ENCODE data around the gene PARD3B.

PARD3B gene

DNA sequence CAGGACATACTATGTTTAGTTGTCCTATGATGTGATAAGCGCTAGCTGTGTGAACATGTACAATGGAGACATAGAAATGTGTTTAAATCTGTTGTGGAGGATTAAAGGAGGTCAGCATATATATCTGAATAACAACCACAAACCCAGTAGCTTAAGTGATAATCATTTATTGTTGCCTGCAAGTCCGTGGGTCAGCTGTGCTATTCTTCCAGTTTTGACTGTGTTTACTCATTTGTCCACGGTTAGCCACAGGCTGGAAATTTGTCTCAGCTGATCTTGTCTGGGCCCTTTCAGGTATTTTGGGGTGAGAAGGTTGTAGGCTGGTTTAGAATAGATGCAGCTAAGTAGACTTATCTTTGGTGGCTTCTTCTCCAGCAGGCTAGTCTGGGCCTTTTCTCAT, 110.4 kb downstream of the PARD3B start:
- Histone ChIP-seq H3K4me3 (ENCODE audit: control insufficient read depth in 1 of 7, extremely low read depth in 1 of 7, insufficient read depth in 4 of 7, low read depth in 2 of 7, low read length in 6 of 7) (no peak overlapping the region), H3K27me3 (replicated peaks in 2 of 5; ENCODE audit: control insufficient read depth in 4 of 5, insufficient read depth in 5 of 5, low read length in 4 of 5) (no peaks in the 10 kb centered on the region), H3K4me1 (ENCODE audit: control extremely low read depth in 1 of 4, control insufficient read depth in 4 of 4, insufficient read depth in 4 of 4, low read length in 3 of 4) (no peaks in the 10 kb centered on the region), H3K27ac (ENCODE audit: insufficient read depth in 1 of 2, low read depth in 1 of 2, low read length in 2 of 2, poor library complexity in 1 of 2, severe bottlenecking in 2 of 2) (no peak overlapping the region), H3K36me3 (ENCODE audit: control insufficient read depth in 4 of 4, insufficient read depth in 4 of 4, low read length in 3 of 4) (no peaks in the 10 kb centered on the region), H3K9me3 (ENCODE audit: control extremely low read depth in 1 of 5, control insufficient read depth in 4 of 5, insufficient read depth in 2 of 5, low read depth in 1 of 5, low read length in 4 of 5) (peaks cover 0 to 19% (median 3%) of the 10 kb centered on the region in 5 experiments)
- ChIA-PET POLR2A (no interaction called here), CTCF (no interaction called here)
- DNase-seq: no peak
- 40% methylated on average over 1 of the region's 3 CpGs for WGBS (ENCODE audit: insufficient coverage)

GRCh38 chr2:204657024-204657423, 111.7 kb downstream of the PARD3B start:
- CTCF ChIA-PET: no interaction called here
- DNase-seq: no peak
- Histone ChIP-seq H3K4me1 (ENCODE audit: control extremely low read depth in 1 of 4, control insufficient read depth in 4 of 4, insufficient read depth in 4 of 4, low read length in 3 of 4) (no peaks in the 10 kb centered on the region), H3K9me3 (ENCODE audit: control extremely low read depth in 1 of 5, control insufficient read depth in 4 of 5, insufficient read depth in 2 of 5, low read depth in 1 of 5, low read length in 4 of 5) (peaks cover 0 to 7% (median 0%) of the 10 kb centered on the region in 5 experiments), H3K27ac (ENCODE audit: insufficient read depth in 1 of 2, low read depth in 1 of 2, low read length in 2 of 2, poor library complexity in 1 of 2, severe bottlenecking in 2 of 2) (no peak overlapping the region), H3K4me3 (ENCODE audit: control insufficient read depth in 1 of 7, extremely low read depth in 1 of 7, insufficient read depth in 4 of 7, low read depth in 2 of 7, low read length in 6 of 7) (no peak overlapping the region), H3K27me3 (replicated peaks in 2 of 5; ENCODE audit: control insufficient read depth in 4 of 5, insufficient read depth in 5 of 5, low read length in 4 of 5) (no peaks in the 10 kb centered on the region), H3K36me3 (ENCODE audit: control insufficient read depth in 4 of 4, insufficient read depth in 4 of 4, low read length in 3 of 4) (no peaks in the 10 kb centered on the region)
- no CpG with 5 or more reads among the region's 1 CpG for WGBS (ENCODE audit: insufficient coverage)
- POLR2A ChIA-PET: no interaction called here

DNA sequence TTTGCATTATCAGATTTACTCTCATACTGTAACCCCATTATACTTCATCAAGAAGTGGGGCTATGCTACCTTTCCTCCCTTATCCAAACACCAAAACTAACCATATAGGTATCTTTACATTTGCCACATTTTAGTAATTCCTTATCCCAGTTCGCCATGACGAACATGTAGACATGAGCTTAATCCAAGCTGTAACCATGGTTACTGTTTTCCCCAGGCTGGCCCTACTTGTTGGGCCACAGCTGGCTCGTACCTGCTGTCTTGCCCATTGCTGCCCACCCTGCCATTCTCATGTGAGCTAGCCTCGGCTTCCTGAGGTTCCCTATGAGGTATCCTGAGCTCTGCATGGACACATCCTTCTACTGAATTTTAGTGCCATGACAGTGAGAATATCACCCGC, 117.7 kb downstream of the PARD3B start:
- Histone ChIP-seq H3K27ac (ENCODE audit: insufficient read depth in 1 of 2, low read depth in 1 of 2, low read length in 2 of 2, poor library complexity in 1 of 2, severe bottlenecking in 2 of 2) (no peak overlapping the region), H3K9me3 (ENCODE audit: control extremely low read depth in 1 of 5, control insufficient read depth in 4 of 5, insufficient read depth in 2 of 5, low read depth in 1 of 5, low read length in 4 of 5) (no peaks in the 10 kb centered on the region), H3K4me3 (ENCODE audit: control insufficient read depth in 1 of 7, extremely low read depth in 1 of 7, insufficient read depth in 4 of 7, low read depth in 2 of 7, low read length in 6 of 7) (no peak overlapping the region), H3K4me1 (ENCODE audit: control extremely low read depth in 1 of 4, control insufficient read depth in 4 of 4, insufficient read depth in 4 of 4, low read length in 3 of 4) (no peaks in the 10 kb centered on the region), H3K27me3 (replicated peaks in 2 of 5; ENCODE audit: control insufficient read depth in 4 of 5, insufficient read depth in 5 of 5, low read length in 4 of 5) (no peaks in the 10 kb centered on the region), H3K36me3 (ENCODE audit: control insufficient read depth in 4 of 4, insufficient read depth in 4 of 4, low read length in 3 of 4) (no peaks in the 10 kb centered on the region)
- POLR2A ChIA-PET: interaction anchor here (0.5 kb wide), 1 partner anchor 200 kb away, joined by 3 read pairs; no protein-coding TSS in a partner anchor
- WGBS (ENCODE audit: insufficient coverage): 92% methylated on average over 4 of the region's 5 CpGs
- no peak for DNase-seq
- CTCF ChIA-PET: no interaction called here

- Histone ChIP-seq H3K27ac (ENCODE audit: insufficient read depth in 1 of 2, low read depth in 1 of 2, low read length in 2 of 2, poor library complexity in 1 of 2, severe bottlenecking in 2 of 2) (no peak overlapping the region), H3K27me3 (replicated peaks in 2 of 5; ENCODE audit: control insufficient read depth in 4 of 5, insufficient read depth in 5 of 5, low read length in 4 of 5) (no peaks in the 10 kb centered on the region), H3K9me3 (ENCODE audit: control extremely low read depth in 1 of 5, control insufficient read depth in 4 of 5, insufficient read depth in 2 of 5, low read depth in 1 of 5, low read length in 4 of 5) (no peaks in the 10 kb centered on the region), H3K4me1 (ENCODE audit: control extremely low read depth in 1 of 4, control insufficient read depth in 4 of 4, insufficient read depth in 4 of 4, low read length in 3 of 4) (no peaks in the 10 kb centered on the region), H3K4me3 (ENCODE audit: control insufficient read depth in 1 of 7, extremely low read depth in 1 of 7, insufficient read depth in 4 of 7, low read depth in 2 of 7, low read length in 6 of 7) (no peak overlapping the region), H3K36me3 (ENCODE audit: control insufficient read depth in 4 of 4, insufficient read depth in 4 of 4, low read length in 3 of 4) (no peaks in the 10 kb centered on the region)
- WGBS (ENCODE audit: insufficient coverage): 100% methylated on average over 2 of the region's 2 CpGs
- CTCF ChIA-PET: no interaction called here
- DNase-seq: no peak
- POLR2A ChIA-PET: interaction anchor here (0.5 kb wide), 1 partner anchor 201 kb away, joined by 3 read pairs; no protein-coding TSS in a partner anchor
Observed at GRCh38 chr2:204663816-204664425, 118.6 kb downstream of the PARD3B start.

- H3K4me1 ChIP-seq (ENCODE audit: control extremely low read depth in 1 of 4, control insufficient read depth in 4 of 4, insufficient read depth in 4 of 4, low read length in 3 of 4): no peaks in the 10 kb centered on the region
- ChIA-PET POLR2A (no interaction called here), CTCF (no interaction called here)
- H3K27me3 ChIP-seq (replicated peaks in 2 of 5; ENCODE audit: control insufficient read depth in 4 of 5, insufficient read depth in 5 of 5, low read length in 4 of 5): no peaks in the 10 kb centered on the region
- H3K4me3 ChIP-seq (ENCODE audit: control insufficient read depth in 1 of 7, extremely low read depth in 1 of 7, insufficient read depth in 4 of 7, low read depth in 2 of 7, low read length in 6 of 7): no peak overlapping the region
- H3K36me3 ChIP-seq (ENCODE audit: control insufficient read depth in 4 of 4, insufficient read depth in 4 of 4, low read length in 3 of 4): no peaks in the 10 kb centered on the region
- H3K27ac ChIP-seq (ENCODE audit: insufficient read depth in 1 of 2, low read depth in 1 of 2, low read length in 2 of 2, poor library complexity in 1 of 2, severe bottlenecking in 2 of 2): no peak overlapping the region
- no peaks in the 10 kb centered on the region for H3K9me3 ChIP-seq (ENCODE audit: control extremely low read depth in 1 of 5, control insufficient read depth in 4 of 5, insufficient read depth in 2 of 5, low read depth in 1 of 5, low read length in 4 of 5)
- WGBS (ENCODE audit: insufficient coverage): 86% methylated on average over 1 of the region's 1 CpG
- DNase-seq: no peak
Observed at GRCh38 chr2:204664708-204665121, 119.4 kb downstream of the PARD3B start.

DNA sequence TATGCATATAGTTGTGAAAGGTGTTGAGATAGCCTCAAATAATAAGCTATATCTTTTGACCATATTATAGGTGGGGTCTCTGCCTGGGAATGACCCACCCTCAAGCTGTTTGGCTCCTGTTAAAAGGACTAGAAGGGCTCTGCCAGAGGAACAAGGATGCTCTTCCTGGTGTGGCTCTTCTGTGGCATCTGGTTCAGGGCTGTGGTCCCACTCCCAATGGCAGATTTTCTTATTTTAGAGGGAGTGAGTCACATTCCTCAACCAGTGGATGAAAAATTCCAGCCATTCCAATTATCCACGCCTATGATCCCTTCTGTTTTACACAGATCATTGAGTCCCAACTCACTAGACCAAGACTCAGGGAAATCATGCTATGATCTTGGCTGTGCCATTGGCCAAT, 119.9 kb downstream of the PARD3B start:
- no peaks in the 10 kb centered on the region for H3K9me3 ChIP-seq (ENCODE audit: control extremely low read depth in 1 of 5, control insufficient read depth in 4 of 5, insufficient read depth in 2 of 5, low read depth in 1 of 5, low read length in 4 of 5)
- no CpG with 5 or more reads among the region's 1 CpG for WGBS (ENCODE audit: insufficient coverage)
- ChIA-PET CTCF (no interaction called here), POLR2A (no interaction called here)
- no peaks in the 10 kb centered on the region for H3K27me3 ChIP-seq (replicated peaks in 2 of 5; ENCODE audit: control insufficient read depth in 4 of 5, insufficient read depth in 5 of 5, low read length in 4 of 5)
- DNase-seq: no peak
- H3K27ac ChIP-seq (ENCODE audit: insufficient read depth in 1 of 2, low read depth in 1 of 2, low read length in 2 of 2, poor library complexity in 1 of 2, severe bottlenecking in 2 of 2): no peak overlapping the region
- no peaks in the 10 kb centered on the region for H3K36me3 ChIP-seq (ENCODE audit: control insufficient read depth in 4 of 4, insufficient read depth in 4 of 4, low read length in 3 of 4)
- no peaks in the 10 kb centered on the region for H3K4me1 ChIP-seq (ENCODE audit: control extremely low read depth in 1 of 4, control insufficient read depth in 4 of 4, insufficient read depth in 4 of 4, low read length in 3 of 4)
- H3K4me3 ChIP-seq (ENCODE audit: control insufficient read depth in 1 of 7, extremely low read depth in 1 of 7, insufficient read depth in 4 of 7, low read depth in 2 of 7, low read length in 6 of 7): no peak overlapping the region

GRCh38 chr2:204665771-204666170, 120.5 kb downstream of the PARD3B start:
- H3K27ac ChIP-seq (ENCODE audit: insufficient read depth in 1 of 2, low read depth in 1 of 2, low read length in 2 of 2, poor library complexity in 1 of 2, severe bottlenecking in 2 of 2): no peak overlapping the region

More at GRCh38 chr2:204665771-204666170, 120.5 kb downstream of the PARD3B start:
- 100% methylated on average over 2 of the region's 2 CpGs for WGBS (ENCODE audit: insufficient coverage)
- Histone ChIP-seq H3K4me1 (ENCODE audit: control extremely low read depth in 1 of 4, control insufficient read depth in 4 of 4, insufficient read depth in 4 of 4, low read length in 3 of 4) (no peaks in the 10 kb centered on the region), H3K9me3 (ENCODE audit: control extremely low read depth in 1 of 5, control insufficient read depth in 4 of 5, insufficient read depth in 2 of 5, low read depth in 1 of 5, low read length in 4 of 5) (no peaks in the 10 kb centered on the region), H3K27me3 (replicated peaks in 2 of 5; ENCODE audit: control insufficient read depth in 4 of 5, insufficient read depth in 5 of 5, low read length in 4 of 5) (no peaks in the 10 kb centered on the region), H3K4me3 (ENCODE audit: control insufficient read depth in 1 of 7, extremely low read depth in 1 of 7, insufficient read depth in 4 of 7, low read depth in 2 of 7, low read length in 6 of 7) (no peak overlapping the region), H3K36me3 (ENCODE audit: control insufficient read depth in 4 of 4, insufficient read depth in 4 of 4, low read length in 3 of 4) (no peaks in the 10 kb centered on the region)
- no peak for DNase-seq
- ChIA-PET CTCF (no interaction called here), POLR2A (no interaction called here)
